HepG2 (cell line): ENCODE results near the gene FANK1. TPM values are rescaled to one million over a fixed set of nuclear protein-coding genes. Genes with fewer than 3 reads are reported as not detected.

Experiments
- ATAC-seq: fragments of 200-7000 bp; cut with Tn5 transposase; 3 replicates; pipeline ENCODE4 v1.9.1; 2020; ENCODE audit warnings: mild to moderate bottlenecking, moderate library complexity
- BruUV-seq: library from RNA; stranded (reverse); fragments of 400-500 nt; replicated peaks from 2 replicates; lab custom pipeline; 2021; lab: Mats Ljungman, UMichigan
- CTCF ChIA-PET: fragments of 300-600 bp; formaldehyde crosslinking; extraction: SDS; loops from one replicate; lab custom pipeline; 2021; ENCODE audit warnings: low total read pairs, inconsistent platforms, low intra/inter-chr PET ratio; lab: Yijun Ruan, JAX
- POLR2A ChIA-PET: fragments of 350-600 bp; sonication (Branson Sonifier 250); formaldehyde crosslinking; loops from one replicate; lab custom pipeline; 2020; ENCODE audit warnings: antibody characterized with exemption, inconsistent platforms; lab: Yijun Ruan, JAX
- DNase-seq: peaks from one replicate; pipeline ENCODE4 v3.0.0-alpha.2; 2015; ENCODE audit warnings: low spot score
- FAIRE-seq: peaks from 3 replicates; lab custom pipeline; 2011; peaks lifted over from hg19 to GRCh38; lab: Jason Lieb, UNC
- H2AFZ ChIP-seq: one replicate; pipeline ENCODE4 v1.6.1; 2011; ENCODE audit warnings: low read length, inconsistent platforms
- H3K27ac ChIP-seq: fragments of 300-600 bp; 3 replicates; pipeline ENCODE4 v1.8.0; 2011; ENCODE audit warnings: mixed run types, mild to moderate bottlenecking, mixed read lengths, low read length, inconsistent platforms; ENCODE audit not compliant: insufficient read depth; ENCODE audit errors: extremely low read length
- H3K27me3 ChIP-seq, 2 experiments: fragments of 200-600 bp in 1 of 2; 2 replicates in 1 of 2; 3 replicates in 1 of 2; pipeline versions ENCODE4 v1.6.0 to v1.8.0; 2011; ENCODE audit warnings: low read length in 2 of 2, mild to moderate bottlenecking in 2 of 2, moderate library complexity in 2 of 2, inconsistent platforms in 1 of 2; ENCODE audit not compliant: insufficient read depth in 2 of 2, control insufficient read depth in 1 of 2
- H3K36me3 ChIP-seq, 2 experiments: fragments of 200-600 bp in 1 of 2; replicated peaks in 1 of 2; 2 replicates in 1 of 2; 3 replicates in 1 of 2; pipeline versions ENCODE4 v1.5.1 to v1.8.0; 2011; ENCODE audit warnings: low read length in 2 of 2, inconsistent platforms in 1 of 2; ENCODE audit not compliant: insufficient read depth in 2 of 2, control insufficient read depth in 1 of 2
- H3K4me1 ChIP-seq: 2 replicates; pipeline ENCODE4 v1.5.1; 2012; ENCODE audit warnings: low read length, inconsistent platforms; ENCODE audit not compliant: insufficient read depth
- H3K4me2 ChIP-seq: 2 replicates; pipeline ENCODE4 v1.6.0; 2011; ENCODE audit warnings: low read depth, low read length, inconsistent platforms
- H3K4me3 ChIP-seq, 3 experiments: fragments of 200-600 bp in 1 of 3; sonication (generic), shearing (Covaris generic) in 1 of 3; replicated peaks in 1 of 3; 2 replicates each; pipeline ENCODE4 v1.5.1; 2011 to 2016; ENCODE audit warnings: low read length in 3 of 3, inconsistent platforms in 2 of 3, low read depth in 2 of 3, mild to moderate bottlenecking in 2 of 3, control low read depth in 1 of 3, mixed read lengths in 1 of 3; ENCODE audit not compliant: insufficient read depth in 1 of 3
- H3K79me2 ChIP-seq: one replicate; pipeline ENCODE4 v1.6.1; 2011; ENCODE audit warnings: low read length, inconsistent platforms; ENCODE audit not compliant: insufficient read depth
- H3K9ac ChIP-seq: 2 replicates; pipeline ENCODE4 v1.6.0; 2011; ENCODE audit warnings: mild to moderate bottlenecking, low read depth, low read length, inconsistent platforms; ENCODE audit not compliant: insufficient read depth
- H3K9me3 ChIP-seq: 2 replicates; pipeline ENCODE4 v1.5.1; 2012; ENCODE audit warnings: mild to moderate bottlenecking, low read length
- H4K20me1 ChIP-seq: 2 replicates; pipeline ENCODE4 v1.6.0; 2011; ENCODE audit warnings: inconsistent platforms, mild to moderate bottlenecking, low read length, moderate library complexity; ENCODE audit not compliant: insufficient read depth
- CC2D1A ChIP-seq: sonication (generic); formaldehyde crosslinking; IDR thresholded peaks from 2 replicates; pipeline ENCODE4 v1.8.1; 2023; ENCODE audit warnings: mild to moderate bottlenecking, missing genetic modification reagents
- CTCF ChIP-seq: sonication (generic); formaldehyde crosslinking; IDR thresholded peaks from 2 replicates; pipeline ENCODE4 v1.5.0; 2020; ENCODE audit warnings: mild to moderate bottlenecking, missing genetic modification reagents, moderate library complexity
- DR1 ChIP-seq: sonication (generic); formaldehyde crosslinking; IDR thresholded peaks from 2 replicates; pipeline ENCODE4 v1.8.0; 2021; ENCODE audit warnings: mild to moderate bottlenecking, missing genetic modification reagents, inconsistent platforms
- E2F1 ChIP-seq: sonication (generic); formaldehyde crosslinking; IDR thresholded peaks from 2 replicates; pipeline ENCODE4 v1.5.0; 2020; ENCODE audit warnings: missing genetic modification reagents
- FOXK2 ChIP-seq: fragments of 450-650 bp; IDR thresholded peaks from 2 replicates; pipeline ENCODE4 v1.6.1; 2016
- HHEX ChIP-seq: IDR thresholded peaks from 2 replicates; pipeline ENCODE4 v1.6.1; 2016; ENCODE audit warnings: control low read depth
- MEF2D ChIP-seq: sonication (generic); formaldehyde crosslinking; IDR thresholded peaks from 2 replicates; pipeline ENCODE4 v1.5.1; 2020; ENCODE audit warnings: mild to moderate bottlenecking, missing genetic modification reagents
- NAIF1 ChIP-seq: sonication (generic); formaldehyde crosslinking; IDR thresholded peaks from 2 replicates; pipeline ENCODE4 v1.5.0; 2020; ENCODE audit warnings: mild to moderate bottlenecking, missing genetic modification reagents, borderline replicate concordance
- NR2C2 ChIP-seq: sonication (generic); formaldehyde crosslinking; IDR thresholded peaks from 2 replicates; pipeline ENCODE4 v1.4.0; 2020; ENCODE audit warnings: missing genetic modification reagents, mild to moderate bottlenecking, moderate library complexity, borderline replicate concordance
- RARG ChIP-seq: sonication (generic); formaldehyde crosslinking; IDR thresholded peaks from 2 replicates; pipeline ENCODE4 v1.4.0; 2020; ENCODE audit warnings: low read depth, mild to moderate bottlenecking, missing genetic modification reagents
- REPIN1 ChIP-seq: sonication (generic); formaldehyde crosslinking; IDR thresholded peaks from 2 replicates; pipeline ENCODE4 v1.8.0; 2022; ENCODE audit warnings: missing genetic modification reagents, low read depth, mild to moderate bottlenecking, borderline replicate concordance
- SRY ChIP-seq: sonication (generic); formaldehyde crosslinking; IDR thresholded peaks from 2 replicates; pipeline ENCODE4 v1.8.0; 2022; ENCODE audit warnings: mild to moderate bottlenecking, missing genetic modification reagents
- ZC3H4 ChIP-seq: sonication (generic); formaldehyde crosslinking; IDR thresholded peaks from 2 replicates; pipeline ENCODE4 v1.4.0; 2020; ENCODE audit warnings: missing genetic modification reagents, borderline replicate concordance
- ZNF362 ChIP-seq: sonication (generic); formaldehyde crosslinking; IDR thresholded peaks from 2 replicates; pipeline ENCODE4 v1.4.0; 2020; ENCODE audit warnings: missing genetic modification reagents, mild to moderate bottlenecking, borderline replicate concordance
- ZNF503 ChIP-seq: sonication (generic); formaldehyde crosslinking; IDR thresholded peaks from 2 replicates; pipeline ENCODE4 v1.4.0; 2020; ENCODE audit warnings: missing genetic modification reagents
- ZNF577 ChIP-seq: sonication (generic); formaldehyde crosslinking; IDR thresholded peaks from 2 replicates; pipeline ENCODE4 v1.4.0; 2020; ENCODE audit warnings: mild to moderate bottlenecking, low read depth, missing genetic modification reagents, borderline replicate concordance
- ZNF607 ChIP-seq: sonication (generic); formaldehyde crosslinking; IDR thresholded peaks from 2 replicates; pipeline ENCODE4 v1.5.1; 2020; ENCODE audit warnings: missing genetic modification reagents, mild to moderate bottlenecking, borderline replicate concordance
- ZNF660 ChIP-seq: sonication (generic); formaldehyde crosslinking; IDR thresholded peaks from 2 replicates; pipeline ENCODE4 v1.5.1; 2020; ENCODE audit warnings: mild to moderate bottlenecking, low read depth, missing genetic modification reagents, borderline replicate concordance
- WGBS: methylation state at CpG from one replicate; pipeline ENCODE4 v1.1.6; 2017; ENCODE audit warnings: low lambda C conversion rate; 5-methylcytosine and 5-hydroxymethylcytosine counted together
- in situ Hi-C: cut with HindIII; loops from 2 replicates; pipeline ENCODE4 v1.10.0; 2017; ENCODE audit warnings: low pct_unique_long_range_greater_than_20kb; ENCODE audit not compliant: extremely low pct_ligation_motif_present
- intact Hi-C: fragments of 100-400 bp; cut with micrococcal nuclease; formaldehyde crosslinking; loops from one replicate; pipeline ENCODE4 v1.10.0; 2022; ENCODE audit not compliant: unreplicated experiment
- polyA plus RNA-seq, 8 experiments: library from polyadenylated mRNA; depleted of rRNA in 3 of 8; stranded (reverse) in 7 of 8; unstranded in 1 of 8; fragments of >200 nt; fragmentation: Illumina TruSeq in 4 of 8; extraction: Trizol in 4 of 8; gene quantifications; 2 replicates each; pipeline versions ENCODE4 v1.2.1 to v1.2.3, GENCODE V29; 2011 to 2016; ENCODE audit warnings: low read depth in 4 of 8, missing spikeins in 1 of 8, mixed read lengths in 1 of 8; ENCODE audit not compliant: insufficient read depth in 1 of 8
- total RNA-seq, 5 experiments: library from RNA; depleted of rRNA; stranded (reverse); fragments of >200 nt; fragmentation: Illumina TruSeq; extraction: Trizol; gene quantifications; 2 replicates each; pipeline ENCODE4 v1.2.3, GENCODE V29; 2016; ENCODE audit warnings: low read depth in 1 of 5

Gene FANK1
- total and polyA plus RNA-seq, 2 of the 13 experiments (the other 11 are each of a cell fraction or from before 2014, with no cell fraction given): 0.22 TPM; not detected in 1

GRCh38 chr10:125850766-125851731 is 45.3 kb upstream of the FANK1 start:
- ChIA-PET CTCF (no interaction called here), POLR2A (no interaction called here)
- intact Hi-C loops (no loop called here), in situ Hi-C loops (no loop called here)
- peaks cover 8 to 11% of the 10 kb centered on the region in 2 experiments for H3K36me3 ChIP-seq
- no peaks in the 10 kb centered on the region for H4K20me1 ChIP-seq
- H3K9me3 ChIP-seq: no peaks in the 10 kb centered on the region
- peaks cover 16% of the 10 kb centered on the region for H3K4me1 ChIP-seq
- DNase-seq (no peak), FAIRE-seq (no peak), ATAC-seq (no peak)
- no peak overlapping the region for H3K27ac ChIP-seq
- BruUV-seq: no TSS peak
- no peak overlapping the region for H3K9ac ChIP-seq
- H3K27me3 ChIP-seq: no peaks in the 10 kb centered on the region
- no peak overlapping the region for H2AFZ ChIP-seq
- H3K79me2 ChIP-seq: no peaks in the 10 kb centered on the region
- H3K4me2 ChIP-seq: no peak overlapping the region
- 100% methylated on average over 2 of the region's 2 CpGs for WGBS
- H3K4me3 ChIP-seq: no peak overlapping the region
- no peak for TF ChIP-seq CTCF (CRISPR knock-in tag)
- TF ChIP-seq MEF2D (CRISPR knock-in tag): no peak
- no peak for TF ChIP-seq E2F1 (CRISPR knock-in tag)
- no peak for TF ChIP-seq ZNF362 (CRISPR knock-in tag)
- no peak for TF ChIP-seq RARG
- TF ChIP-seq DR1 (CRISPR knock-in tag): no peak
- no peak for TF ChIP-seq ZNF607 (CRISPR knock-in tag)
- no peak for TF ChIP-seq REPIN1 (CRISPR knock-in tag)
- no peak for TF ChIP-seq ZNF503
- TF ChIP-seq FOXK2: no peak
- no peak for TF ChIP-seq HHEX (CRISPR knock-in tag)
- TF ChIP-seq ZC3H4 (CRISPR knock-in tag): no peak
- no peak for TF ChIP-seq NAIF1 (CRISPR knock-in tag)
- no peak for TF ChIP-seq ZNF660 (CRISPR knock-in tag)
- TF ChIP-seq SRY: no peak
- TF ChIP-seq CC2D1A (CRISPR knock-in tag): no peak
- no peak for TF ChIP-seq NR2C2 (CRISPR knock-in tag)
- no peak for TF ChIP-seq ZNF577
